ENCODE results near the gene CYB5R4.

The CYB5R4 gene

GRCh38 chr6:83859410-83860358 is at the start of gene CYB5R4:
TSS of gene CYB5R4 (plus strand) at chr6:83859689. CDS start at chr6:83859783, 94 bp downstream.
- H3K27ac ChIP-seq: peak within 1 kb of the TSS; percentile 69
- TF ChIP-seq, protein P1, sequence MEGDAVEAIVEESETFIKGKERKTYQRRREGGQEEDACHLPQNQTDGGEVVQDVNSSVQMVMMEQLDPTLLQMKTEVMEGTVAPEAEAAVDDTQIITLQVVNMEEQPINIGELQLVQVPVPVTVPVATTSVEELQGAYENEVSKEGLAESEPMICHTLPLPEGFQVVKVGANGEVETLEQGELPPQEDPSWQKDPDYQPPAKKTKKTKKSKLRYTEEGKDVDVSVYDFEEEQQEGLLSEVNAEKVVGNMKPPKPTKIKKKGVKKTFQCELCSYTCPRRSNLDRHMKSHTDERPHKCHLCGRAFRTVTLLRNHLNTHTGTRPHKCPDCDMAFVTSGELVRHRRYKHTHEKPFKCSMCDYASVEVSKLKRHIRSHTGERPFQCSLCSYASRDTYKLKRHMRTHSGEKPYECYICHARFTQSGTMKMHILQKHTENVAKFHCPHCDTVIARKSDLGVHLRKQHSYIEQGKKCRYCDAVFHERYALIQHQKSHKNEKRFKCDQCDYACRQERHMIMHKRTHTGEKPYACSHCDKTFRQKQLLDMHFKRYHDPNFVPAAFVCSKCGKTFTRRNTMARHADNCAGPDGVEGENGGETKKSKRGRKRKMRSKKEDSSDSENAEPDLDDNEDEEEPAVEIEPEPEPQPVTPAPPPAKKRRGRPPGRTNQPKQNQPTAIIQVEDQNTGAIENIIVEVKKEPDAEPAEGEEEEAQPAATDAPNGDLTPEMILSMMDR (conservative IDR thresholded peaks at IDR 0.05): peak; percentile 52

- TF ChIP-seq, protein P1 (conservative IDR thresholded peaks at IDR 0.05): no peak
Observed at GRCh38 chr6:83812595-83812994, 46.9 kb upstream of the CYB5R4 start.

DNA sequence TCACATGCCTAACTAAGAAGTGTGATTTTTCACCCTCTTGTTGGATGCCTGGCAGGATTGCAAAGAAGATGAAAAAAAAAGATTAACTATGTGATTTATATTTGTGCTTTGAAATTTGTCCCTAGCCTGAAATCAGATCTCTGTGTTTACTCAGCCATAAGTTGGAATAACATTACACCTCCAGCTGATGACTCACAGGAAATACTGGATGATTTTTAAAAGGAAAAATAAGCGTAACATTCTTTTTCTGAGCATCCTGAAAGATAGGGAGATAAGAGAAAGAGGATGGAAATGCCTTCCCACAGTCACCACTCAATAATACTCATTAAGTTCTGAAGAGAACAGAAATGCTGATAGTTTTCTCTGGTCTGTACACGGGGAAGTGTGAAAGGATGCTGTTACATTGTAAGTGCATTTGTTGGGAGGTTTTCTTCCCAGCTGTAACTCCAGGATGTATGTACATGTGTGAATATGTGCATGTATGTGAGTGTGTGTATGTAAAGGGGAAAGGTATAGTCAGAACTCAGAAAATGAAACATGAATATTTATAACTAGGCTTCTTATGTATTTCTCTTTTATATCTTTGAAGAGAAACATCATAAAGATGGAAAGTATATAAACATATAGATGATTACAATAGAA is 43.7 kb upstream of the CYB5R4 start:
- TF ChIP-seq, protein P1 (conservative IDR thresholded peaks at IDR 0.05): no peak
- peak overlapping the region; percentile 66 for H3K27ac ChIP-seq

More at GRCh38 chr6:83812595-83812994, 46.9 kb upstream of the CYB5R4 start:
- no peak overlapping the region for H3K27ac ChIP-seq

GRCh38 chr6:83822629-83823169 is 36.8 kb upstream of the CYB5R4 start:
- TF ChIP-seq, protein P1 (conservative IDR thresholded peaks at IDR 0.05): no peak
- H3K27ac ChIP-seq: no peak overlapping the region

DNA sequence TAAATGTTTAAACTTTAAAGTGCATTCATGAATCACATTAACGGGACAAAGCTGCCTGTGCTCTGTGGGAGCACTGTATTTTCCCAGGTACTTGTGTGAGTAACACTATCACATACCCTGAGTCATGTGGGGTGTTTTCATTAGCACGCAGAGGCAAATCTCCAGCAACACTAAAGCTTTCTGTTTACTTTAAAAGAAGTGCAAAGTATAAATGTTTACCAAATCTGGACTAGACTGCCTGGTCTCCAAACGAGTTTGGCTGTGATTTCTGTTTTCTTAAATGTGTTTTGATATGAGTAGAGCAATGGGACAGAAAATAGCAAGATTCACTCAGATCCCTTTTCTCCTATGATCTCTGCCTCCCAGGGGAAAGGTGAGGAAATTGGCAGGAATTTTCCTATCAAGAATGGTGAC is 35.1 kb upstream of the CYB5R4 start:
- peak overlapping the region; percentile 57 for H3K27ac ChIP-seq
- TF ChIP-seq, protein P1 (conservative IDR thresholded peaks at IDR 0.05): no peak

- H3K27ac ChIP-seq: peak overlapping the region; percentile 57
Observed at GRCh38 chr6:83824831-83825230, 34.7 kb upstream of the CYB5R4 start.

More at GRCh38 chr6:83824831-83825230, 34.7 kb upstream of the CYB5R4 start:
- TF ChIP-seq, protein P1 (conservative IDR thresholded peaks at IDR 0.05): no peak
